Gastroesophageal sphincter (tissue), 3 donors: ENCODE measurements around the gene DSEL.

Experiments
- CTCF ChIP-seq, 4 experiments: fragments of 200-600 bp in 2 of 4; fragments of 450-650 bp in 2 of 4; sonication (generic) in 1 of 4; IDR thresholded peaks; one replicate each; pipeline ENCODE4 v1.5.1; 2017 to 2019; ENCODE audit warnings: antibody characterized with exemption in 4 of 4, mild to moderate bottlenecking in 2 of 4, moderate library complexity in 2 of 4
- EP300 ChIP-seq: sonication (generic); formaldehyde crosslinking; IDR thresholded peaks from one replicate; pipeline ENCODE4 v1.6.1; 2017; ENCODE audit warnings: antibody characterized with exemption, mild to moderate bottlenecking
- POLR2A ChIP-seq, 2 donors: fragments of 450-650 bp; IDR thresholded peaks; one replicate each; pipeline ENCODE4 v1.6.1; 2017; ENCODE audit warnings: antibody characterized with exemption in 2 of 2, mild to moderate bottlenecking in 2 of 2, moderate library complexity in 1 of 2
- POLR2AphosphoS5 ChIP-seq: sonication (generic); formaldehyde crosslinking; IDR thresholded peaks from one replicate; pipeline ENCODE4 v1.6.1; 2017; ENCODE audit warnings: antibody characterized with exemption

- TF ChIP-seq CTCF (IDR thresholded peaks at IDR 0.05), result no peak
- no peak for TF ChIP-seq POLR2A (IDR thresholded peaks at IDR 0.05)
- no peak for TF ChIP-seq EP300
- TF ChIP-seq POLR2AphosphoS5, result no peak
Observed at GRCh38 chr18:67518566-67518965, 2.0 kb upstream of the DSEL start.
